ENCODE results near the gene MFGE8.

DNA sequence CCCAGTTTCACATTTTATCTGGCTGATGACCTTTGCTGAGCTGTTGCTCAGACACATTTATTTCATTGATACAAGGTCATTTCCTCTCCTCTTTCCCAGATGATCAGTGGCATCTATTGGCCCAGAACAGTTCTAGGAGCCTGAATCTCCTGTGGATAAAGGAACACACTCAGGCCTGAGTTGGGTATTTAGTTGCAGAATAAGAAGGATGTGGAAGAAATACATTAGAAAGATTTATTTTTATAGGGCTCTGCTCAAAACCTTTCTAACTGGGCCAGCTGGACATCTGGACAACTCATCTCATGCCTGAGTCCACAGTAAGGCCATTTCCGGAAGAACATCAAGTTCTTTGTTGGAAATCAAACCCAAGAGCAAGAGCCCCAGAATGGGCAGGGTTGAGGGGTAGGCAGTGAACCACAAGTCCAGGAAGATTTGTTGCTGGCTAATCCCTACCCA lies 19.7 kb upstream of the MFGE8 start:
- TF ChIP-seq, protein P1, sequence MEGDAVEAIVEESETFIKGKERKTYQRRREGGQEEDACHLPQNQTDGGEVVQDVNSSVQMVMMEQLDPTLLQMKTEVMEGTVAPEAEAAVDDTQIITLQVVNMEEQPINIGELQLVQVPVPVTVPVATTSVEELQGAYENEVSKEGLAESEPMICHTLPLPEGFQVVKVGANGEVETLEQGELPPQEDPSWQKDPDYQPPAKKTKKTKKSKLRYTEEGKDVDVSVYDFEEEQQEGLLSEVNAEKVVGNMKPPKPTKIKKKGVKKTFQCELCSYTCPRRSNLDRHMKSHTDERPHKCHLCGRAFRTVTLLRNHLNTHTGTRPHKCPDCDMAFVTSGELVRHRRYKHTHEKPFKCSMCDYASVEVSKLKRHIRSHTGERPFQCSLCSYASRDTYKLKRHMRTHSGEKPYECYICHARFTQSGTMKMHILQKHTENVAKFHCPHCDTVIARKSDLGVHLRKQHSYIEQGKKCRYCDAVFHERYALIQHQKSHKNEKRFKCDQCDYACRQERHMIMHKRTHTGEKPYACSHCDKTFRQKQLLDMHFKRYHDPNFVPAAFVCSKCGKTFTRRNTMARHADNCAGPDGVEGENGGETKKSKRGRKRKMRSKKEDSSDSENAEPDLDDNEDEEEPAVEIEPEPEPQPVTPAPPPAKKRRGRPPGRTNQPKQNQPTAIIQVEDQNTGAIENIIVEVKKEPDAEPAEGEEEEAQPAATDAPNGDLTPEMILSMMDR (IDR thresholded peaks at IDR 0.05): no peak
- TF ChIP-seq, protein P2, sequence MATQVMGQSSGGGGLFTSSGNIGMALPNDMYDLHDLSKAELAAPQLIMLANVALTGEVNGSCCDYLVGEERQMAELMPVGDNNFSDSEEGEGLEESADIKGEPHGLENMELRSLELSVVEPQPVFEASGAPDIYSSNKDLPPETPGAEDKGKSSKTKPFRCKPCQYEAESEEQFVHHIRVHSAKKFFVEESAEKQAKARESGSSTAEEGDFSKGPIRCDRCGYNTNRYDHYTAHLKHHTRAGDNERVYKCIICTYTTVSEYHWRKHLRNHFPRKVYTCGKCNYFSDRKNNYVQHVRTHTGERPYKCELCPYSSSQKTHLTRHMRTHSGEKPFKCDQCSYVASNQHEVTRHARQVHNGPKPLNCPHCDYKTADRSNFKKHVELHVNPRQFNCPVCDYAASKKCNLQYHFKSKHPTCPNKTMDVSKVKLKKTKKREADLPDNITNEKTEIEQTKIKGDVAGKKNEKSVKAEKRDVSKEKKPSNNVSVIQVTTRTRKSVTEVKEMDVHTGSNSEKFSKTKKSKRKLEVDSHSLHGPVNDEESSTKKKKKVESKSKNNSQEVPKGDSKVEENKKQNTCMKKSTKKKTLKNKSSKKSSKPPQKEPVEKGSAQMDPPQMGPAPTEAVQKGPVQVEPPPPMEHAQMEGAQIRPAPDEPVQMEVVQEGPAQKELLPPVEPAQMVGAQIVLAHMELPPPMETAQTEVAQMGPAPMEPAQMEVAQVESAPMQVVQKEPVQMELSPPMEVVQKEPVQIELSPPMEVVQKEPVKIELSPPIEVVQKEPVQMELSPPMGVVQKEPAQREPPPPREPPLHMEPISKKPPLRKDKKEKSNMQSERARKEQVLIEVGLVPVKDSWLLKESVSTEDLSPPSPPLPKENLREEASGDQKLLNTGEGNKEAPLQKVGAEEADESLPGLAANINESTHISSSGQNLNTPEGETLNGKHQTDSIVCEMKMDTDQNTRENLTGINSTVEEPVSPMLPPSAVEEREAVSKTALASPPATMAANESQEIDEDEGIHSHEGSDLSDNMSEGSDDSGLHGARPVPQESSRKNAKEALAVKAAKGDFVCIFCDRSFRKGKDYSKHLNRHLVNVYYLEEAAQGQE (IDR thresholded peaks at IDR 0.05): no peak
- no peak for TF ChIP-seq MYC (IDR thresholded peaks at IDR 0.05; ENCODE audit: borderline replicate concordance, low read length)
- TF ChIP-seq POLR2A (IDR thresholded peaks at IDR 0.05; ENCODE audit: low read length): no peak
- TF ChIP-seq JUN (IDR thresholded peaks at IDR 0.05): no peak
- TF ChIP-seq, protein P3, sequence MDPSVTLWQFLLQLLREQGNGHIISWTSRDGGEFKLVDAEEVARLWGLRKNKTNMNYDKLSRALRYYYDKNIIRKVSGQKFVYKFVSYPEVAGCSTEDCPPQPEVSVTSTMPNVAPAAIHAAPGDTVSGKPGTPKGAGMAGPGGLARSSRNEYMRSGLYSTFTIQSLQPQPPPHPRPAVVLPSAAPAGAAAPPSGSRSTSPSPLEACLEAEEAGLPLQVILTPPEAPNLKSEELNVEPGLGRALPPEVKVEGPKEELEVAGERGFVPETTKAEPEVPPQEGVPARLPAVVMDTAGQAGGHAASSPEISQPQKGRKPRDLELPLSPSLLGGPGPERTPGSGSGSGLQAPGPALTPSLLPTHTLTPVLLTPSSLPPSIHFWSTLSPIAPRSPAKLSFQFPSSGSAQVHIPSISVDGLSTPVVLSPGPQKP (IDR thresholded peaks at IDR 0.05; ENCODE audit: low read depth, low read length): no peak

Data from A549 (cell line).